DOHH2 (cell line): Measurements from ENCODE around the gene BAD.

ENCODE experiments used
- H3F3A ChIP-seq: fragments of 200-600 bp; sonication (generic), shearing (Covaris generic); 2 replicates; pipeline ENCODE4 v1.6.0; 2016; ENCODE audit warnings: antibody characterized with exemption, mild to moderate bottlenecking; ENCODE audit not compliant: control insufficient read depth, insufficient read depth
- H3K27ac ChIP-seq: fragments of 200-600 bp; sonication (generic); 2 replicates; pipeline ENCODE4 v1.5.1; 2014; ENCODE audit warnings: low read depth, mild to moderate bottlenecking, low read length, moderate library complexity
- H3K27me3 ChIP-seq: fragments of 200-600 bp; sonication (generic); 2 replicates; pipeline ENCODE4 v1.6.1; 2014; ENCODE audit warnings: mild to moderate bottlenecking, low read length, mixed read lengths; ENCODE audit not compliant: control insufficient read depth
- H3K36me3 ChIP-seq: fragments of 200-600 bp; sonication (generic); 2 replicates; pipeline ENCODE4 v1.6.1; 2014; ENCODE audit warnings: mild to moderate bottlenecking, low read length, moderate library complexity, mixed read lengths; ENCODE audit not compliant: control insufficient read depth
- H3K4me1 ChIP-seq: fragments of 200-600 bp; sonication (generic); 2 replicates; pipeline ENCODE4 v1.6.1; 2014; ENCODE audit warnings: mild to moderate bottlenecking, low read length, mixed read lengths; ENCODE audit not compliant: control insufficient read depth
- H3K4me2 ChIP-seq: fragments of 200-600 bp; sonication (generic); 2 replicates; pipeline ENCODE4 v1.6.0; 2014; ENCODE audit warnings: mild to moderate bottlenecking, low read length, moderate library complexity
- H3K4me3 ChIP-seq: fragments of 200-600 bp; sonication (generic); 2 replicates; pipeline ENCODE4 v1.5.1; 2014; ENCODE audit warnings: mild to moderate bottlenecking, low read length, mixed read lengths
- H3K79me2 ChIP-seq: fragments of 200-600 bp; sonication (generic); 2 replicates; pipeline ENCODE4 v1.6.1; 2014; ENCODE audit warnings: mild to moderate bottlenecking, low read length, mixed read lengths; ENCODE audit not compliant: control insufficient read depth
- H3K9me2 ChIP-seq: fragments of 200-600 bp; sonication (generic); replicated peaks from 2 replicates; pipeline ENCODE4 v1.6.1; 2014; ENCODE audit warnings: mild to moderate bottlenecking, low read length, mixed read lengths; ENCODE audit not compliant: control insufficient read depth
- H3K9me3 ChIP-seq: fragments of 200-600 bp; sonication (generic); 2 replicates; pipeline ENCODE4 v1.6.1; 2014; ENCODE audit warnings: antibody characterized with exemption, low read length, mixed read lengths; ENCODE audit not compliant: control insufficient read depth, insufficient read depth
- H4K20me1 ChIP-seq: fragments of 200-600 bp; sonication (generic); 2 replicates; pipeline ENCODE4 v1.6.0; 2014; ENCODE audit warnings: low read depth, mild to moderate bottlenecking, antibody characterized with exemption, low read length, moderate library complexity; ENCODE audit not compliant: control insufficient read depth, insufficient read depth
- CTCF ChIP-seq: fragments of 200-600 bp; sonication (generic); IDR thresholded peaks from one replicate; pipeline ENCODE4 v1.5.1; 2014; ENCODE audit warnings: antibody characterized with exemption, mild to moderate bottlenecking, low read depth, low read length; ENCODE audit not compliant: poor library complexity, severe bottlenecking
- EZH2phosphoT487 ChIP-seq: fragments of 200-600 bp; sonication (generic); IDR thresholded peaks from 2 replicates; pipeline ENCODE4 v1.6.1; 2017; ENCODE audit warnings: borderline replicate concordance, mild to moderate bottlenecking, antibody characterized with exemption, low read length, moderate library complexity, mixed read lengths

The BAD gene

GRCh38 chr11:64305075-64305690 is 20.7 kb upstream of the BAD start, which contains the start of gene ESRRA:
TSS of gene ESRRA (plus strand) at chr11:64305524. CDS start at chr11:64307180, 1,656 bp downstream.
- Histone ChIP-seq H3K4me2 (peak within 1 kb of the TSS; percentile 89), H3K79me2 (peaks cover 42% of the 10 kb centered on the region), H3K27ac (peak within 1 kb of the TSS; percentile 88), H3K9me2 (no peaks in the 10 kb centered on the region), H3K4me1 (peaks cover 36% of the 10 kb centered on the region), H3K36me3 (peaks cover 32% of the 10 kb centered on the region), H3F3A (no peaks in the 10 kb centered on the region; the same call in 1 of the 2 replicates), H4K20me1 (no peaks in the 10 kb centered on the region), H3K4me3 (peak within 1 kb of the TSS; percentile 99), H3K9me3 (no peaks in the 10 kb centered on the region), H3K27me3 (peaks cover 8% of the 10 kb centered on the region)
- TF ChIP-seq CTCF, result no peak
- TF ChIP-seq EZH2phosphoT487, result no peak

- H3K79me2 ChIP-seq, result peaks cover 35% of the 10 kb centered on the region
- H3K4me2 ChIP-seq, result peak overlapping the region; percentile 89
- peaks cover 15% of the 10 kb centered on the region for H3K27me3 ChIP-seq
- peak overlapping the region; percentile 86 for H3K4me3 ChIP-seq
- TF ChIP-seq CTCF, result peak; percentile 99
- TF ChIP-seq EZH2phosphoT487, result no peak
- no peaks in the 10 kb centered on the region; the same call in 1 of the 2 replicates for H3F3A ChIP-seq
- peak overlapping the region; percentile 88 for H3K27ac ChIP-seq
- H3K4me1 ChIP-seq, result peaks cover 41% of the 10 kb centered on the region
- no peaks in the 10 kb centered on the region for H4K20me1 ChIP-seq
- no peaks in the 10 kb centered on the region for H3K9me3 ChIP-seq
- H3K36me3 ChIP-seq, result peaks cover 29% of the 10 kb centered on the region
- no peaks in the 10 kb centered on the region for H3K9me2 ChIP-seq
Observed at GRCh38 chr11:64304316-64305072, 20.0 kb upstream of the BAD start.

GRCh38 chr11:64304032-64304315 is 19.5 kb upstream of the BAD start:
- no peaks in the 10 kb centered on the region for H3K9me3 ChIP-seq
- peak overlapping the region; percentile 86 for H3K4me3 ChIP-seq
- H3K4me1 ChIP-seq, result peaks cover 41% of the 10 kb centered on the region
- H4K20me1 ChIP-seq, result no peaks in the 10 kb centered on the region
- TF ChIP-seq EZH2phosphoT487 (no peak), CTCF (no peak)
- H3K36me3 ChIP-seq, result peaks cover 26% of the 10 kb centered on the region
- H3K27me3 ChIP-seq, result peaks cover 20% of the 10 kb centered on the region
- no peak overlapping the region for H3K27ac ChIP-seq
- H3K9me2 ChIP-seq, result no peaks in the 10 kb centered on the region
- peaks cover 30% of the 10 kb centered on the region for H3K79me2 ChIP-seq
- H3K4me2 ChIP-seq, result peak overlapping the region; percentile 89
- H3F3A ChIP-seq, result no peaks in the 10 kb centered on the region; the same call in 1 of the 2 replicates
